Naive thymus-derived CD4-positive, alpha-beta T cell (primary cell): ENCODE data around the gene OR7A5. TPM values are rescaled to one million over a fixed set of nuclear protein-coding genes. Genes with fewer than 3 reads are reported as not detected.

Experiments
- ATAC-seq: fragments of 150-1000 bp; cut with Tn5 transposase; 2 replicates; pipeline ENCODE4 v1.10.0; 2021; ENCODE audit warnings: mild to moderate bottlenecking, moderate library complexity
- CTCF ChIA-PET: fragments of 350-600 bp; sonication (Branson Sonifier 250); formaldehyde crosslinking; loops from one replicate; lab custom pipeline; 2021; ENCODE audit warnings: antibody characterized with exemption; lab: Charles Lee
- POLR2A ChIA-PET: fragments of 350-600 bp; sonication (Branson Sonifier 250); formaldehyde crosslinking; loops from one replicate; lab custom pipeline; 2021; ENCODE audit warnings: antibody characterized with exemption, inconsistent platforms; lab: Charles Lee
- DNase-seq, 9 donors: peaks; one replicate each; pipeline versions ENCODE4 v3.0.0 to v3.0.0-alpha.2; 2020 to 2022; ENCODE audit warnings: mixed read lengths in 1 of 9
- H3K27ac ChIP-seq: one replicate; pipeline ENCODE4 v1.7.0; 2013; ENCODE audit warnings: mild to moderate bottlenecking, low read depth, low read length, moderate library complexity
- H3K27me3 ChIP-seq, 2 donors: one replicate each; pipeline ENCODE4 v1.7.0; 2013; ENCODE audit warnings: low read length in 2 of 2, mild to moderate bottlenecking in 2 of 2, moderate library complexity in 2 of 2; ENCODE audit not compliant: control insufficient read depth in 2 of 2, insufficient read depth in 2 of 2
- H3K36me3 ChIP-seq, 3 experiments: 1 replicate in 2 of 3; 2 replicates in 1 of 3; pipeline ENCODE4 v1.7.0; 2013; ENCODE audit warnings: low read length in 3 of 3, mild to moderate bottlenecking in 3 of 3, moderate library complexity in 1 of 3; ENCODE audit not compliant: insufficient read depth in 3 of 3, control insufficient read depth in 2 of 3
- H3K4me1 ChIP-seq, 2 donors: one replicate each; pipeline ENCODE4 v1.7.0; 2013; ENCODE audit warnings: low read length in 2 of 2, mild to moderate bottlenecking in 2 of 2, moderate library complexity in 1 of 2; ENCODE audit not compliant: control insufficient read depth in 2 of 2, insufficient read depth in 2 of 2
- H3K4me3 ChIP-seq: 2 replicates; pipeline ENCODE4 v1.7.0; 2013; ENCODE audit warnings: mild to moderate bottlenecking, low read length
- H3K9me3 ChIP-seq, 3 experiments: 1 replicate in 2 of 3; 2 replicates in 1 of 3; pipeline ENCODE4 v1.7.0; 2013; ENCODE audit warnings: low read length in 3 of 3; ENCODE audit not compliant: control insufficient read depth in 2 of 3
- H3K27ac Mint-ChIP-seq, 9 donors: one replicate each; pipeline ENCODE4 v1.8.0; 2020 to 2022; ENCODE audit warnings: mixed read lengths in 9 of 9, mild to moderate bottlenecking in 8 of 9, moderate library complexity in 5 of 9, inconsistent platforms in 2 of 9
- H3K27me3 Mint-ChIP-seq, 5 donors: one replicate each; pipeline ENCODE4 v1.8.0; 2021 to 2022; ENCODE audit warnings: mixed read lengths in 5 of 5, mild to moderate bottlenecking in 1 of 5
- H3K36me3 Mint-ChIP-seq, 5 donors: one replicate each; pipeline ENCODE4 v1.8.0; 2020 to 2022; ENCODE audit warnings: mixed read lengths in 5 of 5, mild to moderate bottlenecking in 3 of 5, inconsistent platforms in 1 of 5
- H3K4me1 Mint-ChIP-seq, 7 donors: one replicate each; pipeline ENCODE4 v1.8.0; 2020 to 2022; ENCODE audit warnings: mixed read lengths in 7 of 7, mild to moderate bottlenecking in 3 of 7, inconsistent platforms in 1 of 7
- H3K4me3 Mint-ChIP-seq, 10 donors: one replicate each; pipeline ENCODE4 v1.8.0; 2020 to 2022; ENCODE audit warnings: mild to moderate bottlenecking in 10 of 10, mixed read lengths in 10 of 10, moderate library complexity in 6 of 10, inconsistent platforms in 2 of 10
- H3K9me3 Mint-ChIP-seq, 11 donors: one replicate each; pipeline ENCODE4 v1.8.0; 2020 to 2022; ENCODE audit warnings: mixed read lengths in 11 of 11, mild to moderate bottlenecking in 4 of 11, inconsistent platforms in 1 of 11, moderate library complexity in 1 of 11
- intact Hi-C, 2 donors: fragments of 100-400 bp; cut with micrococcal nuclease; formaldehyde crosslinking; loops; one replicate each; pipeline ENCODE4 v1.15.1; 2023
- polyA plus RNA-seq, 2 donors: library from polyadenylated mRNA; unstranded; fragments of 300-500 nt; fragmentation: Illumina TruSeq; gene quantifications; one replicate each; pipeline ENCODE4 v1.2.3, GENCODE V29; 2021
- total RNA-seq, 6 experiments: library from RNA in 5 of 6; stranded (reverse) in 5 of 6; gene quantifications; 1 replicate in 5 of 6; 2 replicates in 1 of 6; pipeline ENCODE4 v1.2.3 and lab custom pipeline; 2021 to 2026

Gene OR7A5
- total and polyA plus RNA-seq, 7 experiments from 2014 or later, result not detected

DNA sequence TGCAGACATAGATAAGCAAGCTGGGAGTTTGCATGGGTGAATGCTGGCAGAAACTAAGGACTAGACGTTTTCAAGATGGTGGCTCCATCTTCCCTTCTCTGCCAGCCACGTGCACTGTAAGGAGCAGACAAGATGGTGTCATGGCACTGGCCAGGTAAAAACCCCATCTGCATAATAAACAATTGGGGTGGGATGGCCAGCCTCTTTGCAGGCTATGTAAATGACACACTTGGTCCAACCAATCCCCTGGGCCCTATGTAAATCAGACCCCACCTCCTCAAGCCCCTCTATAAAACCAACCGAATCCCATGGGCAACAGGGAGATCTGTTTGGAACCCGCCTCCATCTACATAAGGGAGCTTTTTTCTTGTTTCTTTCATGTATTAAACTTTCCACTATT lies 2.4 kb upstream of the OR7A5 start:
- ATAC-seq, result no peak
- Histone ChIP-seq H3K27me3 (no peaks in the 10 kb centered on the region), H3K27ac (no peak overlapping the region), H3K9me3 (no peaks in the 10 kb centered on the region), H3K36me3 (no peaks in the 10 kb centered on the region), H3K4me1 (no peaks in the 10 kb centered on the region), H3K4me3 (no peak overlapping the region)
- no peaks in the 10 kb centered on the region for H3K4me1 Mint-ChIP-seq
- peaks cover 0 to 42% (median 21%) of the 10 kb centered on the region in 5 donors for H3K27me3 Mint-ChIP-seq
- H3K4me3 Mint-ChIP-seq, result no peak overlapping the region
- no peaks in the 10 kb centered on the region for H3K36me3 Mint-ChIP-seq
- ChIA-PET POLR2A (no interaction called here), CTCF (no interaction called here)
- DNase-seq, result no peak
- H3K27ac Mint-ChIP-seq, result no peak overlapping the region
- intact Hi-C loops, result no loop called here
- H3K9me3 Mint-ChIP-seq, result peaks cover 0 to 3% (median 0%) of the 10 kb centered on the region in 11 donors

DNA sequence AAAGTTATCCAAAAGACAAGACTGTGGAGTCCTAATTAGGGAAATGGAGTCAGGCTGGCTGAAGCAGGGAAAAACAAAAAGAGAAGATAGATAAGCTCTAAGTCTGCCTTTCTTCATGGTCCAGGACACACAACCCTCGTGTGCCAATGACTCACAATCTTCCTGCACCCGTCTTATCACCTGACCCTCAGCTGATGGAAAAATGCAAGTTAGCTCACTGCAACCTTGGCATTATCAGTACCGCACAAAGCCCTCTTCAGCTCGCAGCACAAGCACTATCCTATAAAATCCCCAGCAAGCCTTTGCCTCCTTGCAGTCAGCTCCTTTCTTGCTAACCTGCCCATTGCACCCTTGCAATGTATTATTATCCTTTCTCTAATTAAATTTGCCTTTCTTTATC lies 4.3 kb downstream of the OR7A5 start:
- Histone ChIP-seq H3K36me3 (no peaks in the 10 kb centered on the region), H3K4me3 (no peak overlapping the region), H3K4me1 (no peaks in the 10 kb centered on the region), H3K9me3 (no peaks in the 10 kb centered on the region), H3K27me3 (no peaks in the 10 kb centered on the region), H3K27ac (no peak overlapping the region)
- H3K4me1 Mint-ChIP-seq, result no peaks in the 10 kb centered on the region
- peaks cover 0 to 47% (median 34%) of the 10 kb centered on the region in 5 donors for H3K27me3 Mint-ChIP-seq
- DNase-seq, result no peak
- H3K36me3 Mint-ChIP-seq, result no peaks in the 10 kb centered on the region
- no peaks in the 10 kb centered on the region for H3K9me3 Mint-ChIP-seq
- no peak overlapping the region for H3K27ac Mint-ChIP-seq
- CTCF ChIA-PET, result no interaction called here
- intact Hi-C loops, result no loop called here
- no peak for ATAC-seq
- POLR2A ChIA-PET, result no interaction called here
- H3K4me3 Mint-ChIP-seq, result no peak overlapping the region

DNA sequence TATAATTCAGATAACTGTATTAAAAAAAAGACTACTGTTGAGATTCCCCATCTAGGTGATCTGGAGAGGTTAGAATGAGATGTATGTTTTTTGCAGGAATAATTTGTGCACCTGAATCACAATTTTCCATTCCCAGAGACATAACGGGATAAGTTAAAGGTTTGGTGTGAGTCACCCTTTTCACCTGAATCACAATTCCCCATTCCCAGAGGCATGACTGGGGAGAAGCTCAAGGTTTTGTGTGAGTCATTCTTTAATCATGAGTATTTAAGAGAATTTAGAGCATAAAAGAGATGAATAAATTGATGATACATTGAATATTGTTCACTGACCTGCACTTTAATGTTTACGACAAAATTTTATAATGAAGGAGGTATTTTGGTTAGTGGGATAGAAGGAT lies 9.0 kb downstream of the OR7A5 start:
- intact Hi-C loops, result no loop called here
- H3K27me3 Mint-ChIP-seq, result peaks cover 4 to 57% (median 44%) of the 10 kb centered on the region in 5 donors
- ATAC-seq, result no peak
- H3K27ac Mint-ChIP-seq, result no peak overlapping the region
- no peaks in the 10 kb centered on the region for H3K4me1 ChIP-seq
- POLR2A ChIA-PET, result no interaction called here
- DNase-seq, result no peak
- H3K4me3 ChIP-seq, result no peak overlapping the region
- H3K4me3 Mint-ChIP-seq, result no peak overlapping the region
- CTCF ChIA-PET, result no interaction called here
- H3K9me3 Mint-ChIP-seq, result peaks cover 0 to 6% (median 3%) of the 10 kb centered on the region in 11 donors
- H3K27ac ChIP-seq, result no peak overlapping the region
- H3K27me3 ChIP-seq, result peaks cover 0 to 3% of the 10 kb centered on the region in 2 donors
- H3K9me3 ChIP-seq, result no peaks in the 10 kb centered on the region
- peaks cover 0 to 2% (median 0%) of the 10 kb centered on the region in 7 donors for H3K4me1 Mint-ChIP-seq
- no peaks in the 10 kb centered on the region for H3K36me3 Mint-ChIP-seq
- no peaks in the 10 kb centered on the region for H3K36me3 ChIP-seq

DNA sequence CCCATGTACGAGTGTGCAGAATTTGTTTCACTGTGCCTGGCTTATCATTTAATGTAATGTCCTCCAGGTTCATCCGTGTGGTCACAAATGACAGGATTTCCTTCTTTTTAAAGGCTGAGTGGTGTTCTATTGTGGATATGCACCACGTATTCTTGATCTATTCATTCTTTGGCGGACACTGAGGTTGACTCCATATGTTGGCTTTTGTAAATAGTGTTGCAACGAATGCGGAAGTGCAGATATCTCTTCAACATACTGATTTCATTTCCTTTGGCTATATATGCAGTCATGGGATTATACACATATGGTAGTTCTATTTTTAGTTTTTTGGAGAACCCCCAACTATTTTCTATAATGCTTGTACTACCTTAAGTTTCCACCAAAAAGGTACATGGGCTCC lies 13.0 kb downstream of the OR7A5 start:
- ATAC-seq, result no peak
- H3K4me1 ChIP-seq, result no peaks in the 10 kb centered on the region
- H3K36me3 ChIP-seq, result no peaks in the 10 kb centered on the region
- Mint-ChIP-seq H3K27ac (no peak overlapping the region), H3K4me1 (peaks cover 0 to 2% (median 0%) of the 10 kb centered on the region in 7 donors), H3K27me3 (peaks cover 4 to 44% (median 42%) of the 10 kb centered on the region in 5 donors), H3K36me3 (peaks cover 0 to 3% (median 0%) of the 10 kb centered on the region in 5 donors), H3K4me3 (no peak overlapping the region), H3K9me3 (peaks cover 0 to 6% (median 4%) of the 10 kb centered on the region in 11 donors)
- intact Hi-C loops, result no loop called here
- ChIA-PET POLR2A (no interaction called here), CTCF (no interaction called here)
- H3K4me3 ChIP-seq, result no peak overlapping the region
- peaks cover 0 to 3% of the 10 kb centered on the region in 2 donors for H3K27me3 ChIP-seq
- no peak for DNase-seq
- H3K9me3 ChIP-seq, result no peaks in the 10 kb centered on the region
- no peak overlapping the region for H3K27ac ChIP-seq

DNA sequence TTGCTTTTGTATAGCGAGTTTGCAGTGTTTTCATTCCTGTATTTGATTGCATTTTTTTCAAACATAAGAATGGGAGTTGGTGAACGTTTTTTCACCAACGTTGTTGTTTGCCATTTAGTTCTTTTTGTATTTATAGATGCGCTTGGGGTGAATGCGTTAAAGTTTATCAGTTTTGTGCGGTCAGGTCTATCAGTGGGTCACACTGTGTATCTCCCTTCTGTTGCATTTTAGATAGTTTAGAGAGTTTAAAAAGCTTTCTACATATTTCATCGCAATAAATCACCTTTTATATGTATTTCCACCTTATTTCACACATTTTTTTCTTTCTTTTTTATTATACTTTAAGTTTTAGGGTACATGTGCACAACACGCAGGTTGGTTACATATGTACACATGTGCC lies 16.4 kb downstream of the OR7A5 start:
- Histone ChIP-seq H3K36me3 (no peaks in the 10 kb centered on the region), H3K4me3 (no peak overlapping the region), H3K27me3 (no peaks in the 10 kb centered on the region), H3K4me1 (no peaks in the 10 kb centered on the region), H3K9me3 (no peaks in the 10 kb centered on the region), H3K27ac (no peak overlapping the region)
- POLR2A ChIA-PET, result no interaction called here
- H3K27ac Mint-ChIP-seq, result no peak overlapping the region
- CTCF ChIA-PET, result no interaction called here
- DNase-seq (no peak), ATAC-seq (no peak)
- intact Hi-C loops, result no loop called here
- peaks cover 0 to 3% (median 0%) of the 10 kb centered on the region in 5 donors for H3K36me3 Mint-ChIP-seq
- no peak overlapping the region for H3K4me3 Mint-ChIP-seq
- peaks cover 0 to 3% (median 0%) of the 10 kb centered on the region in 7 donors for H3K4me1 Mint-ChIP-seq
- H3K27me3 Mint-ChIP-seq, result peaks cover 0 to 22% (median 11%) of the 10 kb centered on the region in 5 donors
- peaks cover 0 to 4% (median 0%) of the 10 kb centered on the region in 11 donors for H3K9me3 Mint-ChIP-seq

DNA sequence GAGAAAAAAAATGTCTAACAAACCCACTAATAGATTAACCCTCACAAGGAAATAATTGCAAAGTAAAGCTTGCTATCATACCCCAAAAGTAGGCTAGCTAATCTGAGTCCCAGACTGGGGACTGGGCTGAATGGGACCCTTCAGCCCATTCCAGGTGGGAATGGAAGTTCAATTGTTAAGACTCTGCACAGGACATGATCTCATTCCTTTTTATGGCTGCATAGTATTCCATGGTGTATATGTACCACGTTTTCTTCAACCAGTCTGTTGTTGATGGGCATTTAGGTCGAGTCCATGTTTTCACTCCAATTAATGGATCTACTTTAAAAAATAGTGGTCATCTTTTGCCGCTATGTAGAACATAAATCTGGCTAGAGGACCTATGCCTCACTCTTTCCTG lies 17.9 kb downstream of the OR7A5 start:
- intact Hi-C loops, result no loop called here
- H3K27ac ChIP-seq, result no peak overlapping the region
- ATAC-seq, result no peak
- no peaks in the 10 kb centered on the region for H3K27me3 ChIP-seq
- H3K4me3 ChIP-seq, result no peak overlapping the region
- peaks cover 0 to 3% (median 0%) of the 10 kb centered on the region in 5 donors for H3K36me3 Mint-ChIP-seq
- peaks cover 0 to 4% (median 0%) of the 10 kb centered on the region in 11 donors for H3K9me3 Mint-ChIP-seq
- H3K9me3 ChIP-seq, result no peaks in the 10 kb centered on the region
- H3K27ac Mint-ChIP-seq, result no peak overlapping the region
- no peaks in the 10 kb centered on the region for H3K4me1 ChIP-seq
- no peak for DNase-seq
- peaks cover 0 to 3% (median 0%) of the 10 kb centered on the region in 7 donors for H3K4me1 Mint-ChIP-seq
- H3K4me3 Mint-ChIP-seq, result no peak overlapping the region
- ChIA-PET CTCF (no interaction called here), POLR2A (no interaction called here)
- H3K27me3 Mint-ChIP-seq, result peaks cover 0 to 16% (median 11%) of the 10 kb centered on the region in 5 donors
- H3K36me3 ChIP-seq, result no peaks in the 10 kb centered on the region

DNA sequence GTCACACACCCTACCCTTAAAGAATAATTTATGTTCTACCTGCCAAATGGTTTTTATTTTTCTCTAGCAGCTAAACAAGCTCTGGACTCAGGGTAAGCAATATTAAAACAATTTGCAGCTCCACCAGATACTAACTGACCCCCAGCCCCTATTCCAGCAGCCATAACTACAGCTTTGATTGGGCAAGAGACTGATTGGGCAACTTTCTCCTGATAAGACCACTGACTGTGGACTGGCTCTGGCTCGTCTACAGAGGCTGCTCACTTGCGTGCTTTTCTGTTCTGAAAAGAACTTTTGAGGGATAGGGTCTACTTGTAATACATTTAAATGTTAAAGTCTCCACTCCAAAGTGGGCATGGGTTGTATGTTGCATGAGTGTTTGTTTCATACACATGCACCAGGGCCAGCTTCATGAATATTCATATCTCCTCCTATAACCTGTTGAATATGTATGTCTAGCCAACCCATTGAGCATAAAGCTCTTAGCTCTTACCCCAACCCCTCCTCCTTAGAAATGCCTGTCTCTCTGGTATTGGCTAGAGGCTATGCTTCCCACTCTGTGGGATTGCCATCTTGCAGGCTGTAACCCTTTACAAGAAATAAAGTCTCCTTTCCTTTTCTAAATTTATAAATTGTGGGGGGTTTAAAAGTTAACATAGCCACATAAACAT lies 19.9 kb downstream of the OR7A5 start:
- H3K4me3 Mint-ChIP-seq, result no peak overlapping the region
- ATAC-seq, result no peak
- Histone ChIP-seq H3K36me3 (no peaks in the 10 kb centered on the region), H3K4me1 (no peaks in the 10 kb centered on the region), H3K4me3 (no peak overlapping the region), H3K9me3 (no peaks in the 10 kb centered on the region), H3K27ac (no peak overlapping the region), H3K27me3 (no peaks in the 10 kb centered on the region)
- peaks cover 0 to 8% (median 4%) of the 10 kb centered on the region in 5 donors for H3K27me3 Mint-ChIP-seq
- peaks cover 0 to 3% (median 0%) of the 10 kb centered on the region in 7 donors for H3K4me1 Mint-ChIP-seq
- intact Hi-C loops, result no loop called here
- H3K9me3 Mint-ChIP-seq, result peaks cover 0 to 4% (median 0%) of the 10 kb centered on the region in 11 donors
- ChIA-PET POLR2A (no interaction called here), CTCF (no interaction called here)
- H3K27ac Mint-ChIP-seq, result no peak overlapping the region
- DNase-seq, result no peak
- H3K36me3 Mint-ChIP-seq, result peaks cover 0 to 3% (median 0%) of the 10 kb centered on the region in 5 donors
